ENCODE results near the gene CADPS. TPM values are rescaled to one million over a fixed set of nuclear protein-coding genes. Genes with fewer than 3 reads are reported as not detected.

Gene CADPS
- polyA plus RNA-seq, 1 donor (not counting 4 experiments of a cell fraction or from before 2014, with no cell fraction given), result not detected

GRCh38 chr3:62647711-62648110 is 227.5 kb downstream of the CADPS start:
- no peak for TF ChIP-seq CTCF (optimal IDR thresholded peaks at IDR 0.05 in 1 of 3, IDR thresholded peaks at IDR 0.05 in 1 of 3, conservative IDR thresholded peaks at IDR 0.05 in 1 of 3; ENCODE audit: extremely low read depth in 1 of 3, insufficient read depth in 2 of 3, low read length in 3 of 3)
- Histone ChIP-seq H3K4me1 (ENCODE audit: control insufficient read depth, extremely low read depth, insufficient read depth, low read length) (no peaks in the 10 kb centered on the region), H3K4me3 (ENCODE audit: control insufficient read depth in 2 of 3, extremely low read depth in 1 of 3, insufficient read depth in 2 of 3, low read depth in 1 of 3, low read length in 3 of 3) (no peak overlapping the region), H2AFZ (ENCODE audit: control insufficient read depth, low read length) (no peak overlapping the region), H4K20me1 (ENCODE audit: control insufficient read depth, extremely low read depth, insufficient read depth, low read length) (no peaks in the 10 kb centered on the region), H3K27me3 (ENCODE audit: control insufficient read depth, extremely low read depth, insufficient read depth, low read length) (no peaks in the 10 kb centered on the region), H3K27ac (ENCODE audit: control insufficient read depth, insufficient read depth, low read length) (no peak overlapping the region), H3K79me2 (ENCODE audit: control insufficient read depth, insufficient read depth, low read length) (no peaks in the 10 kb centered on the region), H3K36me3 (ENCODE audit: control insufficient read depth in 2 of 2, extremely low read depth in 1 of 2, insufficient read depth in 2 of 2, low read length in 2 of 2) (no peaks in the 10 kb centered on the region), H3K9me3 (ENCODE audit: control insufficient read depth, low read depth, low read length) (no peaks in the 10 kb centered on the region), H3K9ac (ENCODE audit: control insufficient read depth, extremely low read depth, insufficient read depth, low read length) (no peak overlapping the region), H3K9me1 (ENCODE audit: control insufficient read depth, extremely low read depth, insufficient read depth, low read length) (no peaks in the 10 kb centered on the region), H3K4me2 (ENCODE audit: control insufficient read depth, extremely low read depth, insufficient read depth, low read depth, low read length) (no peak overlapping the region)
- FAIRE-seq (no peak), DNase-seq (ENCODE audit: low read depth, low spot score) (no peak)
- dilution Hi-C loops (cut with MboI; ENCODE audit: extremely low pct_ligation_motif_present, low sequenced_read_pairs), result no loop called here

- Histone ChIP-seq H3K27ac (ENCODE audit: control insufficient read depth, insufficient read depth, low read length) (no peak overlapping the region), H2AFZ (ENCODE audit: control insufficient read depth, low read length) (no peak overlapping the region), H3K4me1 (ENCODE audit: control insufficient read depth, extremely low read depth, insufficient read depth, low read length) (no peaks in the 10 kb centered on the region), H3K27me3 (ENCODE audit: control insufficient read depth, extremely low read depth, insufficient read depth, low read length) (no peaks in the 10 kb centered on the region), H3K4me2 (ENCODE audit: control insufficient read depth, extremely low read depth, insufficient read depth, low read depth, low read length) (no peak overlapping the region), H3K9me1 (ENCODE audit: control insufficient read depth, extremely low read depth, insufficient read depth, low read length) (no peaks in the 10 kb centered on the region), H3K36me3 (ENCODE audit: control insufficient read depth in 2 of 2, extremely low read depth in 1 of 2, insufficient read depth in 2 of 2, low read length in 2 of 2) (no peaks in the 10 kb centered on the region), H3K4me3 (ENCODE audit: control insufficient read depth in 2 of 3, extremely low read depth in 1 of 3, insufficient read depth in 2 of 3, low read depth in 1 of 3, low read length in 3 of 3) (no peak overlapping the region), H3K79me2 (ENCODE audit: control insufficient read depth, insufficient read depth, low read length) (no peaks in the 10 kb centered on the region), H3K9ac (ENCODE audit: control insufficient read depth, extremely low read depth, insufficient read depth, low read length) (no peak overlapping the region), H4K20me1 (ENCODE audit: control insufficient read depth, extremely low read depth, insufficient read depth, low read length) (no peaks in the 10 kb centered on the region), H3K9me3 (ENCODE audit: control insufficient read depth, low read depth, low read length) (no peaks in the 10 kb centered on the region)
- no peak for FAIRE-seq
- TF ChIP-seq EZH2 (IDR thresholded peaks at IDR 0.05; ENCODE audit: low read length), result no peak
- no peak for TF ChIP-seq CTCF (optimal IDR thresholded peaks at IDR 0.05 in 1 of 3, IDR thresholded peaks at IDR 0.05 in 1 of 3, conservative IDR thresholded peaks at IDR 0.05 in 1 of 3; ENCODE audit: extremely low read depth in 1 of 3, insufficient read depth in 2 of 3, low read length in 3 of 3)
- no peak for DNase-seq (ENCODE audit: low read depth, low spot score)
- dilution Hi-C loops (cut with MboI; ENCODE audit: extremely low pct_ligation_motif_present, low sequenced_read_pairs), result no loop called here
Measured at GRCh38 chr3:62644493-62644892, 230.7 kb downstream of the CADPS start.
